HG02588 (cell line): ENCODE data around the gene ZNF248.
"Not testable (repeated sequence)": the region's sequence is repeated elsewhere in the genome, so short reads cannot be mapped to it uniquely, and the experiment has no call there.

Experiments
- ATAC-seq: cut with Tn5 transposase; IDR thresholded peaks from one replicate; pipeline ENCODE4 v1.9.1; 2021; ENCODE audit warnings: mild to moderate bottlenecking, moderate library complexity; ENCODE audit not compliant: unreplicated experiment

The ZNF248 gene

DNA sequence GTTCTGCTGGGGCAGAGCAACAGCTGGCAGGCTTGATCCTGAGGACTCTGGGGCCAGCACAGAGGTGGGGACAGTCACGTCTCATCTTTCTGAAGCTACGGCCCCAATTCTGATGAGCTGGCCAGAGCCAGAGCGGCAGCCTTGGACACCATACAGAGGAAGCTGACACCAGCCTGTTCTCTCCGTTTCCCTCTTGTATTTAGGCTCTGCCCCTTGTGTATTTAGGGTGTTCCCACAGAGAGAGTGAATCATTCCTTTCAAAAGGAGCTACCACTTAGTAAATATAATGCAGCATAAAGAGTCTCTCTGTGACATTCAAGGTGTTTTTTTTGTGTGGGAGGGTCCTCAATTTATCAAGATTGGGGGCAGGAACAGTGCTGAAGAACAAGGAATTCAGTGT is 109.2 kb downstream of the ZNF248 start:
- no peak for ATAC-seq

DNA sequence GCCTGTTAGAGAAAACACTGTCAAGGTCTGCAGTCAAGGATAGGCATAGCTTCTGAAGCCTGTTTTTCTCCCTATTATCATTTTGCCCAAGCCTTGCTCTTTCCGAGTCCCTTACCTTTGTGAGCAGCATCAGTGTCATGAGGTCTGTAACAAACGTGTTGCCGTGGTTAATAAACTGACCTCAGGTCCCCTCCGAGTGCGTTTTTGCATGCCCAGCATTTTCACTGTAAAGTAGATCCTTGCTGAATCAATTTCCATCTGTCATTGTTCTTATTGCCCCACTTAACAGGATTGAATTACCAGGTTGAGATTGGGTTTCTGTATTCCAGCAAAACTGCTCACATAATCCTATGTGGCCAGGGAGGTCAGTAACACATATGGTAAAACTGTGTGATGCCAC is 110.3 kb downstream of the ZNF248 start:
- ATAC-seq, result no peak

DNA sequence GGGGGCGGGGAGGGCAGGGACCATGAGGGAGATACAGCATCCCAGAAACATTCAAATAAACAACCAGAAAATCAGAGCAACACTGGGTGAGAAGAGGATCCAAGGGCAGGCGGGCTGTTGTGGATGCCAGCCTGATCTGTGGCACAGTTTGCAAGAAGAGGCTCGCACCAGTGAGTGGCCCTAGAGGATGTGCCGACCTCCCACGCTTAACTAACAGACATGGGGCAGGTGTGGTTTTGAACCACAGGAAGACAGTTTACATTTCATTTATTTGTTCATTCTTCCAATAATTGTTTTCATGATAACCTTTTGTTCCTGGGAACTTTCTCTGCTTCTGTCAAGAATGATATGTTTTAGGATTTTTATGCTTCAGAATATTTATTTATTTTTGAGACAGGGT is 115.6 kb downstream of the ZNF248 start:
- ATAC-seq, result no peak

DNA sequence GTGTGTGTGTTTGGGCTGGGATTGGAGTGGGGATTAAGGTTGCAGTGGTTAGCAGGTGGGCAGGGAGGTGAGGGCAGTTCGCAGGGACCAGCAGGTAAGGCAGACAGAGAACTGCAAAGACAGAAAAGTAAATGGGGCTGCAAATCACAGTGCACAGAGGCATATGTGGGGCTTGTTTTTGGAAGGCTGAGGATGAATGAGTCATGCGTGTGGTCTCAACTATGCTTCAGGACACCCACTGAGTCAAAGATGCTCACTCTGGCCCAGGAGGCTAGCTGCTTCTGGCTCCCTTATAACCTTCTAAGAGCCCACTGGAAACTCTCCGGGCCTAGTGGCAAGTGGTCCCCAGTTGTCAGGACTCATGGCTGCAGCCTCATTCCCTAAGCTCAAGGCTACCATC is 118.2 kb downstream of the ZNF248 start:
- ATAC-seq, result no peak

DNA sequence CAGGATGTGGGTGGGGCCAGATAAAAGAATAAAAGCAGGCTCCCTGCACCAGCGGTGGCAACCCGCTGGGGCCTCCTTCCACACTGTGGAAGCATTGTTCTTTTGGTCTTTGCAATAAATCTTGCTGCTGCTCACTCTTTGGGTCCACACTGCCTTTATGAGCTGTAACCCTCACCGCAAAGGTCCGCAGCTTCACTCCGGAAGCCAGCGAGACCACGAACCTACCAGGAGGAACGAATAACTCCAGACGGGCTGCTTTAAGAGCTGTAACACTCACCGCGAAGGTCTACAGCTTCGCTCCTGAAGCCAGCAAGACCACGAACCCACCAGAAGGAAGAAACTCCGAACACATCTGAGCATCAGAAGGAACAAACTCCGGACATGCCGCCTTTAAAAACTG is 119.2 kb downstream of the ZNF248 start:
- not testable (repeated sequence) for ATAC-seq

DNA sequence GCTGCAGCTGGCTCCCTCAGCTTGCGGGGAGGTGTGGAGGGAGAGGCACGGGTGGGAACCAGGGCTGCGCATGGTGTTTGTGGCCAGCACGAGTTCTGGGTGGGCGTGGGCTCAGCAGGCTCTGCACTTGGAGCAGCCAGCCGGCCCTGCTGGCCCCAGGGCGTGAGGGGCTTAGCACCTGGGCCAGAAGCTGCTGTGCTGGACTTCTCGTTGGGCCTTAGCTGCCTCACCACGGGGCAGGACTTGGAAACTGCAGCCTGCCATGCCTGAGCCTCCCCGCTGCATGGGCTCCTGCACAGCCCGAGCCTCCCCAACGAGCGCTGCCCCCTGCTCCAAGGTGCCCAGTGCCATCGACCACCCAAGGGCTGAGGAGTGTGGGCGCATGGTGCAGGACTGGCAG is 120.1 kb downstream of the ZNF248 start:
- ATAC-seq, result no peak

DNA sequence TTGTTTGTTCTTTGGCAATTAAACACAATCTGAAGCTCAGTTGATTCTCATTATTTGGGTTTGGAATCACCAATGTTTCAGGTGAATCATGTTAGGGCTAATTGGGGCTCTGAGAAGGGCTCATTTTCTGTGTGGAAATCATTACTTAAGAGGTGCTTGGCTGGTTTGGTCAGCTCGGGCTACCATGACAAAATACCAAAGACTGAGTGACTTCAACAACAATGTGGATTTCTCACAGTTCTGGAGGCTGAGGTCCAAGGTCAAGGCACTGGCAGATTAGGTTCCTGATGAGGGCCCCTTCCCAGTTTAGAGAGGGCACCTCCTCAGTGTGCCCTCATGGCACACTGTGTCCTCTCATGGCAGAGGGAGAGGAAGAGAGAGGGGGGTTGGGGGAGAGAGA is 121.3 kb downstream of the ZNF248 start:
- no peak for ATAC-seq

DNA sequence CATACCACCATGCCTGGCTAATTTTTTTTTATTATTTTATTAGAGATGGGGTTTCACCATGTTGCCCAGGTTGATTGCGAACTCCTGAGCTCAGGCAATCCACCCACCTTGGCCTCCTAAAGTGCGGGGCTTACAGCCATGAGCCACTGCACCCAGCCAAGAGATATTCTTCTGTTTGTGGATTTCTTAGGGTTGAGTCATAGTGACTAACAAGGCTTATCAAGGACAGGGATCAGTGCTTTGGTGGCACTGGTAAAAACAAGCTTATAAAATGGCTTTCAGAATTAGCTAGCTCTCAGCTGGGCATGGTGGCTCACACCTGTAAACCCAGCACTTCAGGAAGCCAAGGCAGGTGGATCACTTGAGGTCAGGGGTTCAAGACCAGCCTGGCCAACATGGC is 122.4 kb downstream of the ZNF248 start:
- no peak for ATAC-seq
